ENCODE results near the gene TMED10.
"Not testable (repeated sequence)": the region's sequence is repeated elsewhere in the genome, so short reads cannot be mapped to it uniquely, and the experiment has no call there.

Gene TMED10

DNA sequence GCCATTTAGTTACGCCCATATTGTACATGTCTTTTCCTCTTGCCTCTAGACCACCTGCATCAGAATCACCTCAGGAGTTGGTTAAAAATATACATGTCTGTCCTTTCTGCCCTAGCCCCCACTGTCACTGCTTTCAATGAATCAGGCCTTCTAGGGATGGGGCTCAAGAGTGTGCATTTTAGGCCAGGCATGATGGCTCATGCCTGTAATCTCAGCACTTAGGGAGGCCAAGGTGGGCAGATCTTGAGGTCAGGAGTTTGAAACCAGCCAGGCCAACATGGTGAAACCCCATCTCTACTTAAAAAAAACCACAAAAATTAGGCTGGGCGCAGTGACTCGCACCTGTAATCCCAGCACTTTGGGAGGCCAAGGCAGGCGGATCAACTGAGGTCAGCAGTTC, 13.6 kb upstream of the TMED10 start:
- no peak for DNase-seq (ENCODE audit: low read depth)

- DNase-seq (ENCODE audit: low read depth), result no peak
Measured at GRCh38 chr14:75188520-75189268, 12.3 kb upstream of the TMED10 start.

DNA sequence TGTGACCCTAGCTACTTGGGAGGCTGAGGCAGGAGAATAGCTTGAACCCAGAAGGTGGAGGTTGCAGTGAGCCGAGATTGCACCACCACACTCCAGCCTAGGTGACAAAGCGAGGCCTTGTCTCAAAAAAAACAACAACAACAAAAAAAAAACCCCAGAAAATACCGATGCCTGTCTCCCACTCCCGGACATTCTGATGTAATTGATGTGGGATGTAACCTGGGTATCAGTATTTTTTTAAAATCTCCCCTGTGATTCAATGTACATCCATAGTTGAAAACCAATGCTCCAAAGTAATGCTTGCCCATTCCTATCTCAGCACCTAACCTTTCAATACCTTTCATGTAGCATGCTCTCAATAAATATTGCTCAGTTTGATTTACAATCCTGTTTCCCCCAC, 11.7 kb upstream of the TMED10 start:
- no peak for DNase-seq (ENCODE audit: low read depth)

DNA sequence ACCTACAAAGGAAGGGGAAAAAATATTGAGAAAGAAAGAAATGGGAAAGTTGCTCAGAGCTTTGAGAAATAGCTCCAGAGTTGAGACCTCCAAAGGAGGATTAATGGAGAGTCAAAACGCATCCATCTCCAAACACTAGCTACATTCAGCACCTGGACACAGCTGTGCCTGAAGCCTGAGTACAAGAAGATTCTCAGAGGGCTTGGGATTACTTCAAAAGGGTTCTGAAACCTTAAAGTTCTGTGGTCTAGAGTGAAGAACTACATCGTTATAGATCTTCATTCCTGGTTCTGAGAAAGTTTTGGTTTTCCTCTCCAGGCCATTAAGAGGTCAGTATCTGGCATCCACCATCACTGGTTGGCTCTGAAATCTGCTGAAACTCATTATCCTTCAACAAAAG, 10.5 kb upstream of the TMED10 start:
- DNase-seq (ENCODE audit: low read depth), result no peak

- no peak for DNase-seq (ENCODE audit: low read depth)
Measured at GRCh38 chr14:75185251-75186040, 9.0 kb upstream of the TMED10 start.

DNA sequence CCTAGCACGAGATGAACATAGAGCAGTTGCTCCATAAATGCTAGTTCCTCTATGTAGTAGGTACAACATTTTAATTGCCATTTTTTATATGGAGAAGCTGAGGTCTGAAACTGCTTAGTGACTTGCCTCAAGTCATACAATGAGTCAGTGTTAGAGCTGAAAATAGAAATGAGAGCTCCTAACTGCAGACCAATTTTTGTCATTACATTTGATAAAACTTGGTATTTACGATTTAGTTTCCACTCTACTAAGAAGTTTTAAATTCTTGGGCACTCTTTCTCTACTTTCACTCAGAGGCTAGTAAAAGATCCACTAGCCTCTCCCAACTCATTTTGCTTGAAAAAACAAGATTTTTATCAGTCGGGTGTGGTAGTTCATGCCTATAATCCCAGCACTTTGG, 8.1 kb upstream of the TMED10 start:
- DNase-seq (ENCODE audit: low read depth), result no peak

DNA sequence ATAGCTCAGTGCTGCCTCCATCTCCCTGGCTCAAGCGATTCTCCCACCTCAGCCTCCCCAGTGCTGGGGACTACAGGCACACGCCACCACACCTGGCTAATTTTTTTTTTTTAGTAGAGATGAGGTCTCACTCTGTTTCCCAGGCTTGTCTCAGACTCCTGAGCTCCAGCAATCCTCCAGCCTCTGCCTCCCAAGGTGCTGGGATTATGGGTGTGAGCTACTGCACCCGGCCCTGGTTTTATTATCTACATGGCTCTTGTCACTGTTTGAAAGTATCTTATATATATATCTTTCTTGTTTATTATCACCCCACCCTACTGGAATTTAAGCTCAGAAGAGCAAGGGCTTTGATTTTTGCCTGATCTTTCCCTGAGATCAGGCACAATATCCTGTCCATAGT, 7.6 kb upstream of the TMED10 start:
- DNase-seq (ENCODE audit: low read depth), result no peak

- DNase-seq (ENCODE audit: low read depth), result no peak
Measured at GRCh38 chr14:75183225-75183624, 6.8 kb upstream of the TMED10 start.

DNA sequence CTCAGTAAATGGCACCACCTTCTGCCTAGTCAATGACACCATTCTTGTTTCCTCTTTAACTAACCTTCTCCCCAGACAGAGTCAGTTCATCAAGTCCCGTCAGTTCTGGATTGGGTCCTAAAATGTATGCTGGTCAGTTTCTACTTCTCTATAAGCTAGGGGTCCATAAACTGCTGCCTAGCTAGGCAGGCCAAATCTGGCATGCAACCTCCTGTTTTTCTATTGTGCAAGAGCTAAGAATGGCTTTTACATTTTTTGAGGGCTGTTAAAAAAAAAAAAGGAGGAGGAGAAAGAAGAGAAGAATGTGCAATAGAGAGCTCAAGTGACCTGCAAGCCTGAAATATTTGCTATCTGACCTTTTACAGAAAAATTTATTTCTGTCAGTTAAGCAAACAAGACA, 6.4 kb upstream of the TMED10 start:
- no peak for DNase-seq (ENCODE audit: low read depth)

- DNase-seq (ENCODE audit: low read depth), result not testable (repeated sequence)
Measured at GRCh38 chr14:75182163-75182562, 5.8 kb upstream of the TMED10 start.

GRCh38 chr14:75181293-75182062, 5.1 kb upstream of the TMED10 start:
- no peak for DNase-seq (ENCODE audit: low read depth)

DNA sequence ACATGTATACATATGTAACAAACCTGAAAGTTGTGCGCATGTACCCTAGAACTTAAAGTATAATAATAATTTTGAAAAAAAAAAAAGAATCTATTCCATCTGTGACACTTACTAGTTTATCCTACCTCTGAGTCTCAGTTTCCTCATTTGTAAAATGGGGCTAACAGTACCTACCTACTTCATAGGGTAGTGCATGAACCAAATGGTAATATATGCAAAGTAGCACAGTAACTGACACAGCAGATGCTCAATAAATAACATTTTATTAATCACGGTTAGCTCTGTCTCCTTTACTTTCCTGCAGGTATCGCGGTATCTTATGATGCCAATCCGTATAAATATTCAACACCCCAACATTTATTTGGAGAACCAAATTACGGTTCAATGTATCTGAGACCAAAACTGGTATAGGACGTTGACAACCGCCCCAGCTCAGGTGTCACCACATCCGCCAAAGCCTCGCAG, 703 bp downstream of the TMED10 start:
- DNase-seq (ENCODE audit: low read depth), result no peak

DNA sequence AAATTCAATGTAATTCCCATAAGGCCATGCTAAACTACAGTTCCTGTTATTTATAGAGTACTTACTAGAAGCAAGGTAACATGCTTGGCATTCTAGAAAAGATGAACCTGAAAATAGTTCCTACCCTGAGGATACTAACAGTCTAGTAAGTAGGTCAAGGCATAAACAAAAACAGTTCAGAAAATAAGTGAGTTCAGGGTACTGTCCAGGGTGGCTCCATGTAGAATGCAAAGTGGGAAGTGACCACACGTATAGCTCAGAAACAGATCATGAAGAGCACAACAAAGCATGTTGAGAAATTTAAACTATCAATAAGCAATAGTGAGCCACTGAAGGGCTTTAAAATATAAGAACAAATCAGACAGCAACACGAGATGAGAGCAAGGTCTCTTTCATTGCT, 2.3 kb downstream of the TMED10 start:
- DNase-seq (ENCODE audit: low read depth), result no peak

- DNase-seq (ENCODE audit: low read depth), result no peak
Measured at GRCh38 chr14:75170772-75171171, 5.6 kb downstream of the TMED10 start.

DNA sequence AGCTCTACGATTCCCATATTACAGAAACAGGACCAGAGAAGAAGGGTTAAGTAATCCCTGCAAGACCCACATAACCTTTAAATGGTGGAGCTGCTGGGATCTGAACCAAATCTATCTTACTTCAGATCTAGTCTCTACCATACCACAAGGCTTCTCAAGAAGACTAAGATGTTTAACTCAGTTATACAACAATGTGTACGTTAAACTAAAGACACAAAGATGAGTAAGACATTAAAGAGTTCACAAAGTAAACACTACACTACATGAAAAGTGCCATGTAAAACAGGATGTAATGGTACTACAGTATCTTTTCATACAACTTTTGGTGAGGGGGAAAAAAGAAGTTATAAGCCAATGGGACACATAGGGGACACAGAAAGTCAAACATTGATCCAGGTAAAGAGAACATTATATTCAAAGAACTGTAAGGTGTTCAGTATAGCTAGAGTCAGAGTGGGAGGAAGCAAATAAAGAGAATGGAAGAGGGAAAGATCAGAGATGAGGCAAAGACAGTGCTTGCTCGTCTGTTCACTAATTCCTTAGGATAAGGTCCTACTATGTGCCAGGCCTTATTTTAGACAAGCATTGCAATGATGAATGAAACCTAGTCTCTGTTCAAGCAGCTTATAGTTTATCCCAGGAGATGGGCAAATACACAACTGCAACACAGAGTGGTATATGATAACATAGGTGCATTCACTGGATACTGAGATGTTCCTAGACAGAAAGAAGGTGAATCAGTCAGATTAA, 7.7 kb downstream of the TMED10 start:
- DNase-seq (ENCODE audit: low read depth), result no peak

GRCh38 chr14:75167325-75167724, 9.1 kb downstream of the TMED10 start:
- DNase-seq (ENCODE audit: low read depth), result no peak

DNA sequence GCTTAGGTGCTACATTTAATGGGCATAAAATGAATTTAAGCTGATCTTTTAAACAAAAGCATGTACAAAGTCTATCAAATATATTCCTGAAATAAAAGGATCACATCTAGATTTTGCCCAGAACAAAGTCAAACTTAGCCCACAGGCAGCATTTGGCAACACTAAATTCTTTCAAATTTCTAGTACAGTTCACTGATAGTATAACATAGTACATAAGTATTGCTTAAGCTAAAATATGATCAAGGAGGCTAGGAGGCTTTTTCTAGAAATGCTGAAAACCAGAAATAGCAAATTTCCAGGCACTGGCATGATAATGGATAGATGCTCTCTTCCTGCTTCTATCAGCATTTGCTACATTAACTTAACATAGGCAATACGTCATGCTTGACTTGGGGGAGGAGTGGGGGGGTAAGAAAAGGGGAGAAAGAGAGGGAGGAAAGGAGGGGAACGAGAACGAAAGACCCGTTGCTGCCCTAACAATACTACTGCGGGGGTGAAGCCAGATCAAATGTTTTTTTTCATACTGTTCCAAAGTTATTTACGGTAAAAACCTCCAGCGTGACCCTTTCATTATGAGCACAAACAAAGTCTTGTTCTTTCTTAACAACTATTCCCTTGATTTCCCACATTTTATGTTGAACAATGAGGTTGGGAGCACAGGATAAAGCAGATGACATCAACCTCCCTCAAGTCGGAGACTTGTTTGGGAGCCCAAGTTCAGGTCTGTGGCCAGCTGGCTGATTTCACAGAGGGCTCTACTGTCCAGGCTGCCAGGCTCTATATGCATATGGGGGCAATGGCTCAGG, 10.6 kb downstream of the TMED10 start:
- no peak for DNase-seq (ENCODE audit: low read depth)

DNA sequence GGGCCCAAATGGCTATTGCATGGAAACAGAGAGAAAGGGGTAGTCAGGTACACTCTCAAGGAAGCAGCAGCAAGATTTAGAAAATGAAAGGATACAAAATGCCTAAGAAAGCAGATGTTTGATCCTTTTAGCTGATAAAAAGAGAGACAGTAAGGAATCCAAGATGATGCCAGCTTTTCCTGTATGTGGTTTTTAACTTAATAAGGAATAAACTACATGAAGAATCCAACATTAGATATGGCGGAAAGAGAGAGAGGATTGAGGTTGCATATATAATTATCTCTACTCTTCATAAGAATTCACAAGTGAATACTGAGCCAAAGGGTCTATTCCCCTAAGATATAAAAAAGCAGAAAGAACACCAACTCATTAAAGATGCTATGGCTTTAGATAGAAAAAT, 11.6 kb downstream of the TMED10 start:
- no peak for DNase-seq (ENCODE audit: low read depth)

GRCh38 chr14:75163677-75164076, 12.7 kb downstream of the TMED10 start:
- no peak for DNase-seq (ENCODE audit: low read depth)

DNA sequence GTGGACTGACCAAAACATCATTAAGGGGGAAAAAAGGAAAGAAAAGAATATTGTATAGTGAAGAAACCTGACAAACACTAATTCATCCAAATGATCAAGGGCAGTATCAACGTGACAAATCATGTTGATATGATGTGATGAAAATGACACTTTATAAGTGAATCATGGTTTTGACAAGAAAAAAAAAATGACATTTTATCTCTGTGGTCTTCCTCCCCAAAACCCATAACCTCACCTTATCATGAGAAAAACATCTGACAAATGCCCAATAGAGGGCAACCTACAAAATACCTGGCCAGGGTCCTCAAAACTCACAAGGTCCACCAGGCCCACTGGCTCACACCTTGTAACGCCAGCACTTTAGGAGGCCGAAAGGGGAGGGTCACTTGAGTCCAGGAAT, 13.8 kb downstream of the TMED10 start:
- DNase-seq (ENCODE audit: low read depth), result no peak
